HG03342 (cell line): ENCODE results near the gene ZNF286A.
"Not testable (repeated sequence)": the region's sequence is repeated elsewhere in the genome, so short reads cannot be mapped to it uniquely, and the experiment has no call there.

ENCODE experiments used
- ATAC-seq: cut with Tn5 transposase; IDR thresholded peaks from one replicate; pipeline ENCODE4 v1.9.1; 2021; ENCODE audit warnings: mild to moderate bottlenecking, moderate library complexity; ENCODE audit not compliant: unreplicated experiment

The ZNF286A gene

GRCh38 chr17:15699413-15699924 lies at the start of gene ZNF286A:
ZNF286A (plus strand) TSS chr17:15699752; CDS start chr17:15700330, 578 bp downstream.
- peak; percentile 96 for ATAC-seq

GRCh38 chr17:15649861-15650421 lies 49.6 kb upstream of the ZNF286A start:
- ATAC-seq = no peak

GRCh38 chr17:15650741-15651582 lies 48.6 kb upstream of the ZNF286A start:
- ATAC-seq = no peak

GRCh38 chr17:15651583-15652110 lies 47.9 kb upstream of the ZNF286A start:
- no peak for ATAC-seq

- no peak for ATAC-seq
Measured at GRCh38 chr17:15652960-15653359, 46.6 kb upstream of the ZNF286A start.

- ATAC-seq = not testable (repeated sequence)
Measured at GRCh38 chr17:15654401-15654800, 45.2 kb upstream of the ZNF286A start.

GRCh38 chr17:15654886-15655561 lies 44.5 kb upstream of the ZNF286A start:
- ATAC-seq = no peak

- no peak for ATAC-seq
Measured at GRCh38 chr17:15657868-15658267, 41.7 kb upstream of the ZNF286A start.

GRCh38 chr17:15658296-15658695 lies 41.3 kb upstream of the ZNF286A start:
- no peak for ATAC-seq

GRCh38 chr17:15659236-15659635 lies 40.3 kb upstream of the ZNF286A start:
- no peak for ATAC-seq

- no peak for ATAC-seq
Measured at GRCh38 chr17:15659663-15660062, 39.9 kb upstream of the ZNF286A start.

GRCh38 chr17:15660077-15660476 lies 39.5 kb upstream of the ZNF286A start:
- ATAC-seq = no peak

GRCh38 chr17:15662681-15663080 lies 36.9 kb upstream of the ZNF286A start:
- ATAC-seq = no peak

GRCh38 chr17:15663176-15663575 lies 36.4 kb upstream of the ZNF286A start:
- ATAC-seq = no peak

- no peak for ATAC-seq
Measured at GRCh38 chr17:15663691-15664090, 35.9 kb upstream of the ZNF286A start.

- not testable (repeated sequence) for ATAC-seq
Measured at GRCh38 chr17:15669526-15669925, 30.0 kb upstream of the ZNF286A start.

- ATAC-seq = not testable (repeated sequence)
Measured at GRCh38 chr17:15674640-15675039, 24.9 kb upstream of the ZNF286A start.

GRCh38 chr17:15675991-15676390 lies 23.6 kb upstream of the ZNF286A start:
- not testable (repeated sequence) for ATAC-seq

- not testable (repeated sequence) for ATAC-seq
Measured at GRCh38 chr17:15683135-15683534, 16.4 kb upstream of the ZNF286A start.

- ATAC-seq = peak; percentile 87
Measured at GRCh38 chr17:15683824-15684478, 15.6 kb upstream of the ZNF286A start, which contains the start of gene TRIM16. TRIM16 (minus strand) TSS chr17:15684311; CDS start chr17:15651609, 32,702 bp downstream.

- not testable (repeated sequence) for ATAC-seq
Measured at GRCh38 chr17:15687494-15687893, 12.1 kb upstream of the ZNF286A start.
